Activated CD8-positive, alpha-beta memory T cell treated with anti-CD3 and anti-CD28 coated beads, Interleukin-2, amount 50 U/mL, for 4 hours (primary cell): ENCODE results near the gene ERLIN1.

Source experiments
- DNase-seq: peaks from one replicate; pipeline ENCODE4 v3.0.0-alpha.2; 2020

Gene ERLIN1

DNA sequence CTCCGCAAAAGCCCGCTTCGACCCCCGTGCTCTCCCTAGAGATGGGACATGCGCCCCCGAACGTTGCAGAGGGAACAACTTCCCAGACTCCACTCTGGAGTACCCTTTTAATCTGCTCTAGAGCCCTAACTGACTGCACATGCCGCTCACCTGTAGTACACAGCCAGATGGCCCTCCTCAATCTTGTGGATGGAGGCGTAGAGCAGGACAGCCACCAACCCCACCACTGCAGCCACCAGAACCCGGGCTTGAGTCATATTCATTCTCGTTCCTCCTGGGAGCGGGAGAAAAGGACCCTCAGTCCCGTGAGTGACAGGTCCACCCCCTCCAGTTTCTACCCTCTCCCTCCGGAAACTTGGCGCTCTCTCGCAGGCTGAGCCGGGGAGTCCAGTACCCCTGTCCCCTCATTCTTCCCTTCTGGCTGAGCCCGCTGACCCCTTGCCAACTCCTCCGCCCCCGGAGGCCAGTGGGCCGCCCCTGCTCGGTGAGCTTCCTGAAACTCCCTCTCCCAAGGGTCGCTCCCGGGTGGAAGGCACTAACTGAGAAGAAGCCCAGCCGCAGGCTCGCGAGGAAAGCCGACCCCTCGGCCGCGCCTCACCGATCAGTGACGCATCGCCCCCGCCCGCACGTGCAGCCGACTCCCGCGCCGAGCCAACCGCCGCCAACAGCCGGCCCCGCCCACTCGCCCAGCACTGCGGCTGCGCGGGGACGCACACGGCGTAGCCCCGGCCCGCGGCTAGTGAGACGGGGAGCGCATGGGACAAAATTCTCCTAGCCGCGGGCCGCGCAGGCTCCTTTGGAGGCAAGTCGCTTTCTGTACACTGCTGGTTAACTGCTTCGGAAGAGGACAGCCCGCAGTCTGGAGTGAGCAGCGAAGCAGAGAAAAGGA lies at the start of gene ERLIN1:
Gene ERLIN1, minus strand, starts transcription at position 666 of the 889 bp plus-strand sequence. Its CDS starts 403 bp downstream, at position 263.
- peak; percentile 96 for DNase-seq

GRCh38 chr10:100232101-100232500 lies 46.3 kb upstream of the ERLIN1 start:
- no peak for DNase-seq

DNA sequence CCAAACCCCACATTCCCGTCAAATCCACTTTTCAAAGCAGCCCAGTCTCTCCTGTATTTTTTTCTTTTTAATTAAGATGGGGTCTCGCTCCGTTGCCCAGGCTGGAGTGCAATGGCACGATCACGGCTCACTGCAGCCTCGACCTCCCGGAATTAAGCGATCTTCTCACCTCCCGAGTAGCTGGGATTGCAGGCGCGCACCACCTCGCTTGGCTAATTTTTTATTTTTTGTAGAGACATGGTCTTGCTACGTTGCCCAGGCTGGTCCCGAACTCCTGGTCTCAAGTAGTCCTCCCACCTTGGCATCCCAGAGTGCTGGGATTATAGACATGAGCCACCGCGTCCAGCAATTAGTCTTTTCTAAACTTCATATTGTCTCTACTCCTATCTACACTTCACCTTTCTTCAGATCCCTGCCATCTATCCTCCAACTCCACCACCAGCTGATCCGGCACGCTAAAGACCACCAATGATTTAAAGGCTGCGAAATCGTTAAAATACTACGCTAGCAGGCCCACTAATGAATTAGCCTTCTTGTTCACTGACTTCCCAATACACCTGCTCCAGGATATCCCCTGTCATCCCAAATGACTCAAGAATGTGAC lies 44.1 kb upstream of the ERLIN1 start:
- no peak for DNase-seq

DNA sequence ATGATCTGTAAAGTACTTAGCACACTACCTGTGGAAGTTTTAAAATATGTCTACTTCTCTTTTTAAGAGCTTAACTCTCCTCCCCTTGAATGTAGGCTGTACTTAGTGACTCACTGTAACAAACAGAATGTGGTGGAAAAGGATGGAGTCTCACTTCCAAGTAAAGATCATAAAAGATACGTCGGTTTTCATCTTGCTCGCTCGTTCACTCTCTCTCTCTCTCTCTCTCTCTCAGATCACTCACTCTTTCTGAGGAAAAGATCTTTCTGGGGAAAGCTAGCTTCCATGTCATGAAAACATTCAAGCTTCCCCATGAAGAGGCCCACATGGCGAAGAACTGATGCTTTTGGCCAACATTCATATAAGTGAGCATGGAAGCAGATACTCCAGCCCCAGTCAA lies 38.0 kb upstream of the ERLIN1 start:
- DNase-seq: no peak

DNA sequence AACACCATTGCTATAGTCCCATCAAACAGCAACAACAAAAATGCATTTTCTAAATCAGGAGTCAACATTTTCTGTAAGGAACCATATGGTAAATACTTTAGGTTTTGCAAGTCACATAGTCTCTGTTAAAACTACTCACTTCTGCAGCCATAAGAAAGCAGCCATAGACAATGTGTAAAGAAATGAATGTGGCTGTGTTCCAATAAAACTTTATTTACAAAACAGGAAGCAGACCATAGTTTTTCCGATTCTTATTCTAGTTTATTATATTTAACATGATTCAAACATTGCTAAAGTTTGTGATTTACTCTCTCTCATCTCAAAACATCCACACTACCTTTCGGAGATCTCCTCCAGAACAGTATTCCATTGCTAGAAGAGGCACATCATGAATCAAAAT lies 36.7 kb upstream of the ERLIN1 start:
- DNase-seq: no peak

DNA sequence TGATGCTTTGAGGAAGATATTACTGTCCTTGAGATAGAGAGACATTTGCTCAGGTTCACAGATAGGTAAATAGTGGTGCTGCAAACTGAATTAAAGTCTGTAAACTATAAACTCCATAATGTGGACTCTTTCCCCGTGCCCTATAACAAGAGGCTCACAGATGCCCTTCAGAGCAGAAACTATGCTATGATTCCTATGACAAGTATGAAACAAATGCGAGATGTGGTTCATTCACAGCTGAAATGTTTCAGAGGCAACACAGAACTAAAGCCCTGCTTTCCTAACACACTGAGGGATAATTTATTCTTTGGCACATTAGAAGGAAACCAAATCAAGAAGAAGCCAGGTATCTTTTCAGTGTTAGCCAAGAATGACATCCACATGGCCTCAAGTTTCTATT lies 30.2 kb upstream of the ERLIN1 start:
- no peak for DNase-seq

GRCh38 chr10:100209303-100209702 lies 23.5 kb upstream of the ERLIN1 start:
- no peak for DNase-seq

DNA sequence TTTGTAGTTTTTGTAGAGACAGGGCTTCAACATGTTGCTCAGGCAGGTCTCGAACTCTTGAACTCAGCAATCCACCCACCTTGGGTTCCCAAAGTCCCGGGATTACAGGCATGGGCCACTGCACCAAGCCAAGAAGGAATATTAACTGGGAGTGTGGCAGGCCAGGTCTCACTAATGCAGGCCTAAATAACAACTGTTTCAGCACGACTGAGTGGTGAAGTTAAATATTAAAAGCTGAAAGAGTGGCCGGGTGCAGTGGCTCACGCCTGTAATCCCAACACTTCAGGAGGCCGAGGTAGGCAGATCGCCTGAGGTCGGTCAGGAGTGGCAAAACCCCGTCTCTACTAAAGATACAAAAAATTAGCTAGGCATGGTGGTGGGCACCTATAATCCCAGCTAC lies 22.4 kb upstream of the ERLIN1 start:
- DNase-seq: no peak

GRCh38 chr10:100204370-100204769 lies 18.5 kb upstream of the ERLIN1 start:
- DNase-seq: no peak

GRCh38 chr10:100201549-100201948 lies 15.7 kb upstream of the ERLIN1 start:
- DNase-seq: no peak

GRCh38 chr10:100194711-100195110 lies 8.9 kb upstream of the ERLIN1 start:
- DNase-seq: no peak

GRCh38 chr10:100192350-100192749 lies 6.5 kb upstream of the ERLIN1 start:
- DNase-seq: no peak

- DNase-seq: peak; percentile 15
Observed at GRCh38 chr10:100186253-100187212, 704 bp upstream of the ERLIN1 start.

DNA sequence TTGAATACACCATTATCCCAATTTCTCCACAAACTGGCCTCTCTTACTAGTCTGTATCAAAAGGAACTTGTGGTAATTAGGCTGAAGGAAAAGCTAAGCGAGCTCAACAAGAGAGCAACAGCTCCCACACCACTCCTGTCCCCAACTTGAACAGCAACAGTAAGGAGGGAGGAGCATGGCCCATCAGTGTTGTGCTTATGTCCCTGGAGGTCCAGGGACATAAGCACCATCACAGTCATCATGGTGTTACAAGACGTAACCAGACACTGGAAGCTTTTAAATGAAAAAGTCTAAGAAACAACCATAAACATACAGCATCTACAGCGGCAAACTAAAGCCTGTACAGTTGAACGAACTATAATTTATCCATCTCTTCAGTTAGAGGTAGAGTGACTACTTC lies 989 bp downstream of the ERLIN1 start:
- DNase-seq: no peak

DNA sequence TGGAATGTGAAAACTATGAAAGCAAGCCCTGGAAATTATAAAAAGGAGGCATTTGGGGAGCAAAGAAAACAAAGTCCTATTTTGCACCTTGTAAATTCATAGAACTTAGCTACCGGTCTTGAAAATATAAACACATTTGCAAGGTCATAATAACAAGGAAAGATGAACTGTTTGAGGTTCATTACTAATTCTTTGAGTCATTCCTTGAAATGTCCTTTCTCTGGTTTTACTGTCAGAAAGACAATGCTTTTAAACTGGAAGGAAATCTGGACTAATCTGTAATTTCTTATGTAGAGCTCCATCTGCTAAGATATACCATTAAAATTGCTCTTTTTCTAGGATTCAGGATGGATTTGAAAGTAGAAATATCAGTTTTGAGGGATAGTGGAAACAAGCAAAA lies 1.4 kb downstream of the ERLIN1 start:
- no peak for DNase-seq

- DNase-seq: no peak
Observed at GRCh38 chr10:100183481-100183880, 2.3 kb downstream of the ERLIN1 start.

GRCh38 chr10:100182908-100183307 lies 2.9 kb downstream of the ERLIN1 start:
- no peak for DNase-seq

DNA sequence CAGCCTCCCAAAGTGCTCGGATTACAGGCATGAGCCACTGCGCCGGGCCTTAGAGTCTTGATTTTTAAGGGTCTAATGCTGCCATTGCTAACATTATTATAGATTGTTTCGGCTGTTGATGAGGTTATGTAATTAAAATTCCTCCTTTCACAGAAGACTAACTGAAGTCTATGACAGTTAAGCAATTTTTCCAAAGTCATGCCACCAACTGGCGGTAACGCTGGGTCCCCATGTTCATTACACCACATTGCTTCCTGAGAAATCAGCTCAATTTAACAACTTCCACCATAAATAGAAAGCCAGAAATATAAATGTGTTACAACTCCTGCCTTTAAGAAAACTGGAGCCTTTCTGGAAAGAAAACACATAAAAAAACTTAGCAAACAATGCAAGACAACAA lies 3.5 kb downstream of the ERLIN1 start:
- no peak for DNase-seq

GRCh38 chr10:100175875-100176274 lies 10.0 kb downstream of the ERLIN1 start:
- no peak for DNase-seq

- no peak for DNase-seq
Observed at GRCh38 chr10:100174699-100175677, 10.8 kb downstream of the ERLIN1 start.

DNA sequence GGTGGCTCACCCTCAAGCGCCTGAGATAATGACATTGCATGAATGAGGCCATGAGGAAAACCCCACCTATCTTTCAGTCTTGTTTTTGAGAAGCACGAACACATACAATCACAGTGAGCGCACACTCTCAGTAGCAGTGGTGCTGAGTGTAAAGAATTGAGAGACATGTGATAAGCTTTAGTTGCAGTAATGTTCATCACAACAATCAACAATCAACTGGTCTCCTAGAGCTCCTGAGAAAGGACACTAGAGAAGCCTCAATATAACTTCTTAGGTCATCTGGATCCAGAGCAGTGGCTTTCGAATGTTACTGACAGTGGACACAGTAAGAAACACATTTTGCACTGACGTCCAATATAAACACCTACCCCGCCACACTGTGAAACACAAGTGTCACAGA lies 12.8 kb downstream of the ERLIN1 start:
- no peak for DNase-seq

GRCh38 chr10:100172349-100172748 lies 13.5 kb downstream of the ERLIN1 start:
- no peak for DNase-seq
